Parietal lobe (tissue), 1 donor: ENCODE data around the gene USP48. TPM values are rescaled to one million over a fixed set of nuclear protein-coding genes. Genes with fewer than 3 reads are reported as not detected.

Experiments
- total RNA-seq: library from RNA; depleted of rRNA; stranded (reverse); fragments of >200 nt; gene quantifications from one replicate; pipeline ENCODE4 v1.2.3, GENCODE V29; 2014

USP48 gene
- 137 TPM for total RNA-seq

DNA sequence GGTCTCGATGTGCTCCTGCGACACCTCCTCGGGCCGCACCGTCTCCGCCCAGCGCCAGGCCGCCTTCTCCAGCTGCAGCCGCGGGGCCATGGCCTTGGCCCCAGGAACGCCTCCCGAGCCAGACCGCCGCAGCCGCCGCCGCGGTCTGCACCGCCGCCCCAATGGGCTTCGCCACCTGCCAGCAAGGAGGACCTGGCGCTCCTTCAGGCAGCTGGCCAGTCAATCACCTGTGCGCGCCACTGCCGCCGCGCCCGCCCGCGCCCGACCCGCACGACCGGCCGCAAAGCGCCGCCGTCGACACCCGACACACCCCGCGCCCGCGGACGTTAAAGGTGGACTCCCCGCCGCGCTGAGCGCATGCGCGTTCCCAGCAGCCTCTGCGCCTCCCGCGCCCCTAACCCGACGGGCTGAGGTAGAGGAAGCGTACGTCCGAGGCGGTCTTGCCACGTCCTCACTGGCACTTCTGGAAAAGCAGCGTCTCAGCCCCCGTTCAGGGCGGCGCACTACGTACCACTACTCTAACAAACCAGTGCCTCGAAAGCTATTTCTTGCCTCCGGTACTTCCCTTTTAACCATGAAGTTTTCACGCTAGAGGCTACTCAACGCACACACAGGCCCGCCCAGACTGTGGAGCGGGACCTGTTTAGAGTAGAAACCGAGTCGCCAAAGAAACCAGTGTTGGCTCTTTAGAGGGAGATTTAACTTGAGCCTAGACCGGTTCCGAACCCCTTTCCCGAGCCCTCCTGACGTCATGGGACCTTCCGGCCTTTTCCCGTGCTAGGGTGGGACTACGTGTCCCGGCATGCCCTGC is at the start of gene USP48:
TSS of gene USP48 (minus strand) at position 282 of the 811 bp plus-strand sequence. CDS start at position 90, 192 bp downstream.

GRCh38 chr1:21811875-21812305 is 28.9 kb upstream of the USP48 start, which contains the start of gene LDLRAD2:
TSS of gene LDLRAD2 (plus strand) at chr1:21812265. CDS start at chr1:21812452, 187 bp downstream.

DNA sequence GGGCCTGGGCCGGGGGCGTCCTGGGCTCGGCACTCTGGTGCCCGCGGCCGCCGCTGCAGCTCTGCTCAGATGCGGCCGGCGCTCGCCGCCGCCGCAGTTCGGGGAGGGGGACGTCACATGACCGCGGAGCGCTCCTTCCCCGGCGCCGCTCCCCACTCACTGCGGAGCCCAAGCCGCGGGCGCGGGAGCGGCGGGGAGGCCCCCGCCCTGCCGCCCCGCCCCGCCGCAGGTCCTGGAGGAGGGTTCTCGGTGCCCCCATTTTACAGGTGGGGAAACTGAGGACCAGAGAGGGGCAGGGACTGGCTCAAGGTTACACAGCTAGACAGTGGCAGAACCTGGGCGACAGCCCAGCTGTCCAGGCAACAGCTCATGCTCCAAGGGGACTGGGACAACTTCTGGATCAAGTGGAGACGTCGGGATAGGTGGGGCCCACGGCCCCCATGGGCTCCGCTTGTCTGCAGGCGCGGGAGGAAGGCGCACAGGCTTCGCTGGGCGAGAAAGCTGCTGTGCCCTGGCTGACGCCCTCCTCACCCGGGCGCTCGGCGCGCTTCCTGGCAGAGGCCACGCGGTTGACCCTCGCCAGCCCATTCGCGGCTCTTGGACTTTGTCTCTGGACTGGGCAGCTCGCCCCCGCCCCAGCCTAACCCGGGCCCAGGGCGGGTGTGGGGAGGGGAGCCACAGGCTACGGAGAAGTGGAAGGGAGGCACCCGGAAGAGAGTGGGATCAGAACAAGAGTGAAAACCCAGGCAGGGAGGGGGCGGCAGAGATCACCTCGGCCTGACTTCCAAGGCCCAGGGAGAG is 113.5 kb downstream of the USP48 start, which contains the start of gene RAP1GAP:
TSS of gene RAP1GAP (minus strand) at position 100 of the 801 bp plus-strand sequence. CDS start 49,325 bp downstream, outside the sequence.

Other genes starting within 250 kb of the USP48 start
- gene RAP1GAP, start 113.8 kb downstream of the USP48 start, total RNA-seq, result 31.6 TPM
- not detected for gene LDLRAD2, start 29.1 kb upstream of the USP48 start, total RNA-seq
- 11.3 TPM for gene HSPG2, start 154.2 kb upstream of the USP48 start, total RNA-seq
- not detected for gene CELA3B, start 193.9 kb upstream of the USP48 start, total RNA-seq
- gene CELA3A, start 218.5 kb upstream of the USP48 start, total RNA-seq, result not detected